Measurements from ENCODE around the gene BCAP31.
"Not testable (repeated sequence)": the region's sequence is repeated elsewhere in the genome, so short reads cannot be mapped to it uniquely, and the experiment has no call there.

Gene BCAP31

DNA sequence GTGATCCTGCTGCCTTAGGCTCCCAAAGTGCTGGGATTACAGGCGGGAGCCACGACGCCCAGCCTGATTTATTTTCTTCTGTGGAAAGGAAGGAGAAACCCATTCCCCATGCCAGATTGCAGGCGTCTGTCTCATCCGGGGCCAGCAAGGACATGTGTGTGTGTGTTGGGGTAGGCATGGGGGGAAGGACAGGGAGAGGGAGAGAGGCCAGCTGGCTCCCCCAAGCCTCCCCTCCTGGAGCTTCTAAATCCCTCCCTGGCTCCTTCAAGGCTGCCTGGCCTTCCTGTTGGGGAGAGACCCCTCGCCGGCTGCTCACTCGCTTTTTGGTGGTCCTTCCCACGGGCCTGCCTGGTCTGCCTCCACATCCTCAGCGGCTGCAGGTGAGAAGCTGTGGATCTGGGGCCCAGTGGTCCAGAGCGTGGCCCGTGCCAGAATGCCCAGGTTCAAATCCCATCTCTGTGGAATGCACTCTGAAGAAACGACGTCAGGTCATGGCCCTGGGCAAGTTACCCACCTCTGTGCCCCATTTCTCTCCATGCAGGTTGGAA lies 38.5 kb upstream of the BCAP31 start:
- DNase-seq (ENCODE audit: low spot score), result no peak

DNA sequence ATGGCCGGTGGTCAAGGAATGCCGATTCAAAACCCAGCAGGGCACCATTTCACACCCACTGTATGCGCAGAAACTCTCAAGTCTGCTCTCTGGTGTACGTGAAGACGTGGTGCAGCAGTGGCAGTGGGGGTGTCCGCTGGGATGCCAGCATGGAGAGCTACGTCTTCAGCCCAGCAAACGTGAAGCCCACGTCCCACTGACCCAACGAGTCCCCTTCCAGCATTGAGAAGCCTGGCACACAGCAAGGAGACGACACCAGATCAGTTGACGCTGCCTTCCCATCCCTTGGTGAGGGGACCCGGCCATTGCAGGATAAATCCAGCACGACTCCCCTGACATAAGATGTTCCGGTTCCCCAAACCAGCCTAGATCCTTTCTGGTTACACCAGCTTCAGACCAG lies 37.7 kb upstream of the BCAP31 start:
- DNase-seq (ENCODE audit: low spot score), result no peak

DNA sequence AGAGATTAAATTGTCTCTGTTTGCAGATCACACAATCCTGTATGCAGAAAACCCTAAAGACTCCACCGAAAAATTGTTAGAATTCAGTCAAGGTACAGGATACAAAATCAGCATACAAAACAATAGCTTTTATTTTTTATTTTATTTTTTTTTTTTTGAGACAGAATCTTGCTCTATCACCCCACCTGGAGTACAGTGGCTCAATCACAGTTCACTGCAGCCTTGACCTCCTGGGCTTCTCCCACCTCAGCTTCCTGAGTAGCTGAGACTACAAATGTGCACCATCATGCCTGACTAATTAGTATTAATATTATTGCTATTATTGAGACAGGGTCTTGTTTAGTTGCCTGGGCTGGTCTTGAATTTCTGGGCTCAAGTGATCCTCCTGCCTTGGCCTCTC lies 30.9 kb upstream of the BCAP31 start:
- DNase-seq (ENCODE audit: low spot score), result no peak

DNA sequence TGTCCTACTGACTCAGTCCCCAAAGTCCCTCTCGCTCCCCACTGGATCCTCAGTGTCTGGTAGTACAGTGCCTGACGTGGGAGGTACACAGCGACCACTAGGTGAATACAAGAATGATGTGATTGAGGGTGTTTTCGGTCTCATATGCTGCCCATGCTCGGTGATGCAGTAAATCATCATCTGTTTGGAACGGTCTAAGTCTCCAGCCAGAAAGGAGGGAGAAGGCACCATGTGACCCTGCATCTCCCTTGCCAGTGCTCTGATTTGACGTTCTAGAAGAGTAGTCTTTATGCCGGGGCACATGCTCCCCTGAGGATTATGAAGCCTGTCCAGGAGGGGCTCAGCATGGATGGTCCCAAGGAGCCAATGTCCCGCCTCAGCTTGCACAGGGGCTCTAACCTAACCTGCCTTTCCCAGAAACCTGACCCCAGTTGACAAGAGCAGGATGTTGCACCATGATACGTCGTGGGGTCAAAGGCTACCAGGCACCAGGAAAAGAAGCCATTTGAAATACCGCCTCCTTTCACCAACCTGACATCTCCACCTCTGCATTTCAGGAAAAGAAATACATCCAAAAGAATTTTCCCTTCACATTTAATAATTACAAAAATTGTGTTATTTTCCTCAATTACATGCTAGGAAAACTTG lies 26.1 kb upstream of the BCAP31 start:
- no peak for DNase-seq (ENCODE audit: low spot score)

DNA sequence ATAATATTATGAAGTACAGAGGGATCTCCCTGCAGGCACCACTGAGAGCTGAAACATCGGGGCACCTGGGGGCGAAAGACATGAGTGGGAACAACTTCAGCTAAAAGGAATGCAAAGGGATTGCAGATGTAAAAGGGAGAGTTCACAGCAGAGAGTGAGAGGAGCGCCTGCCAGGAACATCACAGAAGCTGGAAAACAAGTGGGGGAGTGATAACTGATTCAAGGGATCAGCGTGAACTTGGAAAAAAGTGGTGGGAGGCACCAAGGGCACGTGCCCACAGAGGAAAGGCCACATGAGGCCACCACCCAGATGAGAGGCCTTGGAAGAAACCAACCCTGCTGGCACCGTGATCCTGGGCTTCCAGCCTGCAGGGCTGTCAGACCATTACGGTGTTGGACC lies 24.8 kb upstream of the BCAP31 start:
- not testable (repeated sequence) for DNase-seq (ENCODE audit: low spot score)

DNA sequence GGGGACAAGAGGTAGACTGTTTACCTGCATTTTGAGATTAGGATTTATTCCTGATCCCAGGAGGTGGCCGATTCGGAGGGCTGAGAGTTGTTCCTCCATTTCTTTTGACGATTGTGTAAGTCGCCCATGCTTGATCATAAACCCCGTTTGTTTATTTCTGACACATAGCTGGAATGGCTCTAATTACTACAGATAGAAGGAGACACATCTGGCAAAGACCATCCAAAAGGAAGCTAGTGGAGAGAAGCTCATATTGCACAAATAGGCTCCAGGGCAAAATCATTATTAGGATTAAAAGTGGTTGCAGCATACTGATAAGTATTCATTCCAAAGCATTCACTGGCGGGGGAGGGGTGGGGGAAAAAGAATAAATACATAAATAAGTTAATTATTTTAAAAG lies 22.8 kb upstream of the BCAP31 start:
- DNase-seq (ENCODE audit: low spot score), result not testable (repeated sequence)

DNA sequence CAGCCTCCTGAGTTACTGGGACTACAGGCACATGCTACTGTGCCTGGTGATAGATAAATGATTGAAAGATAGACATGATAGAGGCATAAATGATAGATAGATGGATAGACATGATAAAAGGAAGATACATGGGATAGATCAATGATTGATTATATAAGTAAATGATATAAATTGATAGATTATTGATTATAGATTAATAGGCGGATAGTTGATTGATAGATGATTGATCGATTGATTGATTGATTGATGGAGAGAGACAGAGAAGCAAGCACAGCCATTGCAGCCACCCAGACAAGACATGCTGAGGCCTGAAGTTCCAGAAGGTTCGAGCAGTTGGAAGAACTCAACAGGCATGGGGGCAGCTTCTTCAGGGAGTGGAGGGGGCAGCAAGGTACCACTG lies 22.2 kb upstream of the BCAP31 start:
- DNase-seq (ENCODE audit: low spot score), result no peak

DNA sequence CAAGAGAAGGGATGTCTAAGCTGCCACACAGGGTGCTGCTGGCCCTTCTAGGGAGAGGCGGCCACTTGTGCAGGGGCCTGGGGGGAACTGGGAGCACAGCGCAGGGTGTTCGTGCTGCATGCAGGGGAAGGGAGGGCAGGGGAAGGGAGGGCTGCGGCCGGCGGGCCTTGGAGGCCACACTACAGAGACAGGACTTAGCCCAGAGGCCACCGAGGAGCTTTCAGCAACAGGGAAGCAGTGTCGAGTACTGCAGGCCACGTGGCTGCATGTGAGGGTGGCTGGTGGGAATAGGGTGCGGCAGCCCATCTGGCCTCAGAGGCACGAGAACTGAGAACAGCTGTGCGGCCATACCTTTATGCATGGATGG lies 20.9 kb upstream of the BCAP31 start:
- DNase-seq (ENCODE audit: low spot score), result not testable (repeated sequence)

DNA sequence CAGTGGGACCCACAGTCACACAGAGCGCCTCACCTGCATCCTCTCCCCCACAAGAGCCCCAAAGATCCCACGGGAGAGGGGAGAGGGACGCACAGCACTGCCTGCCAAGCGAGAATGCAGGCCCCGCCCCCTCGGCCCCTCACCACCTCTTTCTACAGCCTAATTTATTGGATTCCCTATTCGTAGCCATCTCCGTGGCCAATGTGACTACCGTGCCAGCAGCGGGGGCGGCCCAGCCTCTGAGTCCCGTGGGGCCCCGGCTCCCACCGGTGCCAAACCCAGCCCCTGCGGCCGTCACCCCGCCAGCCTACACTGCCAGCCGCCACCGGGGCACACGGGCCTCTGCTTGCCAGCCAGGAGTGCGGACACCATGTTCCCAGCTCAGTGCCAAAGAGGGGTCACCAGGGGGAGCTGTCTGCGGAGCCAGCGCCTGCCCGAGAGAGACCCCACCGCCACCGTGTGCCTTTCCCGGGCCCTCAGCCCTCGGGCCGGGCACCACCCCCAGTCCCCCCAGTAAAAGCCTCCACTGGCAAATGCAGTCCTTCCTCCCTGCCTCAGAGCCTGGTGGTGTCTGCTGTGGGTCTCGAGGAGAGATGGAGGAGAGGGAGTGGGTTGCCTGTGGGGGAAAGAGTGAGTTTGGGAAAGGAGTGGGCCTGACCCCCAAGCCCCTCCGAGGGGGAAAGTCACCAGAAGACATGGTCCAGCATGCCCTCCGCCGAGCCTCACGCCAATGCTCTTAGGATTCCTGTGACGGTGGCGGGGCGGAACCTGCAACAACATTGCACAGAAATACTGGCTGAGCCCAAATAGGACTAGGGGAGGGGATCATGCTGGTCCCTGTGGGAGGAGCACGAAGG lies 20.3 kb upstream of the BCAP31 start:
- DNase-seq (ENCODE audit: low spot score), result no peak

DNA sequence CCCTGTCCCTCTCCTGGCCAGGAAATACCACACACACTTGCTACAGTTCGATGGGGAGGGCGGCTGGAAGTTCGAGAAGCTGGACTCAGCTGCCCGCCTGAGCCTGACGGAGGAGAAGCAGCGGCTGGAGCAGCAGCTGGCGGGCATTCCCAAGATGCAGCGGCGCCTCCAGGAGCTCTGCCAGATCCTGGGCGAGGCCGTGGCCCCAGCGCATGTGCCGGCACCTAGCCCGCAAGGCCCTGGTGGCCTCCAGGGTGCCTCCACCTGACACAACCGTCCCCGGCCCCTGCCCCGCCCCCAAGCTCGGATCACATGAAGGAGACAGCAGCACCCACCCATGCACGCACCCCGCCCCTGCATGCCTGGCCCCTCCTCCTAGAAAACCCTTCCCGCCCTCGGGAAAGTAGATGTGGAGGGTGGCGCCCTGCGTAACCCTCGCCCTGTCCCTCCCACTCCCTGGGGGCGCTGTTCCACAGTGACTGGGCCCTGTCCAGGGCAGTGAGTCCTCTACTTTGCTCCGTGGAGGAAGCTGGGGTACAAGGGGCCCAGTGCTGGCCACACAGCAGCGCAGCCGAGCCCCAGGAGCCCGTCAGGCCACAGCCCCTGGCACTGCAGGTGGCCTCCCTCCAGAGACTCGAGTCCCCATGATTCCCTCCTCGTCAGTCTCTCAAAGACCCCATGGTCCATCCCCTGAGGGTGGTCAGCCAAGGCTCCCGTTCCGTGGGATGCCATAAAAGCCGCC lies 19.5 kb upstream of the BCAP31 start:
- not testable (repeated sequence) for DNase-seq (ENCODE audit: low spot score)

DNA sequence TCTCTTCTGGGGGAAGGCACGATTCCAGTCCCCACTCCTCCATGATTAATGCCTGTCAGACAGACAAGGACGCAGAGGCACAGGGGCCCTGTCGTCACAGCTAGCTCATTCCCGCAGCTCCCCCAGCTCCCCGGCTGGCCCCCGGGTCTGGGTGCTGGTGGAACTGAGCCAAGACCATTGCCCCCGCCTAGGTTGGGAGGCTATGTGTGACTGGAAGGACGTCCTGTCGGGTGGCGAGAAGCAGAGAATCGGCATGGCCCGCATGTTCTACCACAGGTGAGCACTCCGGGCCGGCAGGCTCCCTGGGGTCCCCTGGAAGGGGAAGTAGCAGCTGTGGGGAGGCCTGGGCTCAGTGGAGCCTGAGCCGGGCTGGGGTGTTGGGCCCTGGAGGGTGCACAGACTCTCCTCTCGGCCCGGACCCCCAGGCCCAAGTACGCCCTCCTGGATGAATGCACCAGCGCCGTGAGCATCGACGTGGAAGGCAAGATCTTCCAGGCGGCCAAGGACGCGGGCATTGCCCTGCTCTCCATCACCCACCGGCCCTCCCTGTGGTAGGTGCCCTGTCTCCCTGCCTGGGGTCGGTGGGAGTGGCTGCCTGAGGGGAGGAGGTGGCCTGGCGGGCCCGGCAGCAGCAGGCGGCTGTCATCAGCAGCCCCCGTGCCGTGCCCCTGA lies 18.7 kb upstream of the BCAP31 start:
- DNase-seq (ENCODE audit: low spot score), result not testable (repeated sequence)

DNA sequence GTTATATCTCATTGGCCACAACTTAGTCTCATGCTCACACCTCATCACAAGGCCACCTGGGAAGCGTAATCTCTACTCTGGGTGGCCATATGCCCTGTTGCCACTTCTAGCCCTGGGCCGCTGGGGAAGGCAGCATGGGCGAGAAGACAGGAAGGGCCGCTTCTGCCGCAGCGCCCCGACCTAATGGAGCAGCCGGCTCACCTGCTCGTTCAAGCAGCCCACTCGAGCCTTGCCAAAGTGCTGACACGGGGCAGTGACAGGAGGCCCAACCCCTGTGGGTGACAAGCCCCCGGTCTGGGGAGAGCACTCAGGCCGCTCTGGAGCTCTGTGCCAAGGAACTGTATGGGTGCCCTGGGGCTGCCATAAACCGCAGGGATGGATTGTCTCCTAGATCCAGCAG lies 17.9 kb upstream of the BCAP31 start:
- not testable (repeated sequence) for DNase-seq (ENCODE audit: low spot score)

DNA sequence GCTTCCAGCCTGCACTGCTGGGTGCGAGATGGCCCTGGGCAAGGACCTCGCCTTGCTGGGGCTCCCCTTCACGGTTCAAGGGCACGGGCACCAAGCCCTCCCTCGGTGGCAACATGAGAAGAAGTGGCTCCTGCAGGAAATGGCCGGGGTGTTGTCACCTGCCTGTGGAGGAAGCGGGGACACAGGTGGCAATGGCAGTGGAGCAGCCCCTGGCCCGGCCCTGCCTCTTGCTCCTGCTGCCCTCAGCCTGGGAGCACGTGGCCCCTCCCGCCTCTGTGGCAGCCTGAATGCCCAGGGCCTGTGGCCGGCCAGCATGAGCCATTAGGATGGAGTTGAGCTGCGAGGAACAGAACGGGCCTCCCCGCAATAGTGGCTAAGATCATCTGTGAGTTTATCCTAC lies 17.3 kb upstream of the BCAP31 start:
- DNase-seq (ENCODE audit: low spot score), result no peak

DNA sequence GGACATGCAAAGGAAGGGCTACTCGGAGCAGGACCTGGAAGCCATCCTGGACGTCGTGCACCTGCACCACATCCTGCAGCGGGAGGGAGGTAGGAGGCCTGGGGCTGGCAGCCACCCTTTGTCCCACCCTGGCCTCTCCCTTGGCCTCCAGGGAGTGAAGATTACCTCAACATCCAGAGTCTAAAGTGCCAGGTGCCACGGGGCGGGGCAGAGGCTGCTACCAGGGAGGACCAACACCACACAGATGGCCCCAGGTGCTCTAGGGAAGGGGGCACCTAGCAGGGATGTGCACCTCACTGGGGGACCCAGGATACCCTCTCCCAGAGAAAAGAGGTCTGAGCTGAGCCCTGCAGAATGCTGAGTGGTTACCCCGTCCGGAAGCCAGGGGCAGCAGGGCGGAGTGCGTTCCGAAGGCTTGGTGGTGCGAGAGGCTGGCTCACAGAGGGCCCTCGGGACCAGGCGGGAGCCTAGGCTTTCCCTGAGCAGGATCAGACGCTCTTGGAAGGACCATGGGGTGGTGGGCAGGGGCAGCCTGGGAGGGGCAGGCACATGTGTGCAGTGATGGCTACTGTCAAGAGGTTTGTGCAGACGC lies 16.5 kb upstream of the BCAP31 start:
- DNase-seq (ENCODE audit: low spot score), result no peak

DNA sequence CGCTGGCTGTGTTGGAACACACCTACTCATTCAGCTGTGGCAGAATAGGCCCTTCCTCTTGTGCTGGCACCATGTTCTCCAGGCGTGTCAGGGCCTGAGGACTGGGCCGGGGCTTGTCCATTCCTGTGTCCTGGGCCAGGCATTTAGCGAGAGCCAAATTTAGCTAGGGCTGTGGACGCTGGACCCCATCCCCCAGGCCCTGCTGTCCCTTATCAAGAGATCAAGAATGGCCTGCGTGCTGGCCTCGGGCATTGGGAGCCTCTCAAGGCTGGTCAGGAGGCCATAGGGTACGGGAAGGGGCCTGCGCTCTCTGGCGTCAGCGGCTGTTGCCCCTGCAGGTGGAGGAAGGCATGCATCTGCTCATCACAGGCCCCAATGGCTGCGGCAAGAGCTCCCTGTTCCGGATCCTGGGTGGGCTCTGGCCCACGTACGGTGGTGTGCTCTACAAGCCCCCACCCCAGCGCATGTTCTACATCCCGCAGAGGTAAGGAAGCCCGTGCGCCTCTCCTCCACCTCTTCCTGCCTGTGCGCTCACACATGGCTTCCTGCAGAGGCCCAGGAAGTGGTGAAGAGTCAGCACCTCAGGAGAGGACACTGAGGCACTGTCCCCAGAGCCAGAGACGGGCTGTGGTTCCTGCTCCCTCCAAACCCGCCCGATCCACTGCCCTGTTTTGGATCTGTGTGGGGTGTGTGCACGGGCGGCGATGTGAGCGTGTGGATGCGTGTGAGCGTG lies 15.7 kb upstream of the BCAP31 start:
- DNase-seq (ENCODE audit: low spot score), result no peak

DNA sequence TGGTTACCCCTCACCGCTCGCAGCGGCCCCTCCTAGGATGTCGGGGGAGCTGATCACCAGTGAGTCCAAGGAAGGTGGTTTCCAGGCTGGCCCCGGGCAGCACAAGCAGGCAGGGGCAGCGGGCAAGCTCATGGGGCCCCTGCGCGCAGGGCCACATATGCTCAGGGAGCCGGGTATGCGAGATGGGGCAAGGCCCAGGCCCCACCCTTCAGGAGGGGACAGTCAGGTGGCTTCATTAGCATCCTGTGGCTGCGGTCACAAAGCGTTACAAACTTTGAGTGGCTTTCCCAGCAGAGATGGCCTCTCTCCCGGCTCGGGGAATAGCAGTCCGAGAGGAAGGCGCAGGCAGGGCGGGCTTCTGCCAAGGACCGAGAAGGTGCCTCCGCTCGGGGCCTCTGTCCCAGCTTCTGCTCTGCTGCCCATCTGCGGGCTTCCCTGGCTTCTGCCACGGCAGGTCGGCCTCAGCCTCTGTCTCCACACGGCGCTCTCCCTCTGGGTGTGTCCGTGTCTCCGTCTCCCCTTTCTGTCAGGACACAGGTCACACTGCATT lies 13.9 kb upstream of the BCAP31 start:
- no peak for DNase-seq (ENCODE audit: low spot score)

DNA sequence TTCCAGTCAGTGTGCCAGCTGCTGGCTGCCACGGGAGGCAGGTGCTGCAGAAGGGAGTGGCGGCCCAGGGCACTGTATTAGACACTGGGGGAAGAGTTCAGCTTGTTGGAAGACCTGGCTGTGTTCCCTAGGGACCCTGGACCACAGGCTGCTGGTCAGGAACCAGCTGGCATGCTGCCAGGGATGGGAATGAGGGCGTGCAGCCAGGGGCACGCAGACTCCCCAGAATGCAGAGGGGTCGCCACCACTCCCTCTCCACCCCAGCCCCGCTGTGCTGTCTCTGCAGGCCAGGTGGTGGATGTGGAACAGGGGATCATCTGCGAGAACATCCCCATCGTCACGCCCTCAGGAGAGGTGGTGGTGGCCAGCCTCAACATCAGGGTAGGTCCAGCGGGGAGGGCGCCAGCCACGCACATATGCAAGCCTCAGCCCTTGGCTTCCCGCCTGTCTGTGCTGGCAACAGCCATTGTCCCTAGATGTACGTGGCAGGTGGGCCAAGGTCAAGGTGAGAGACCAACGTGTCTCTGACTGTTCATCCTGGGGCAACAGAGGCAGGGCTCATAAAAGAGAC lies 12.8 kb upstream of the BCAP31 start:
- DNase-seq (ENCODE audit: low spot score), result no peak

DNA sequence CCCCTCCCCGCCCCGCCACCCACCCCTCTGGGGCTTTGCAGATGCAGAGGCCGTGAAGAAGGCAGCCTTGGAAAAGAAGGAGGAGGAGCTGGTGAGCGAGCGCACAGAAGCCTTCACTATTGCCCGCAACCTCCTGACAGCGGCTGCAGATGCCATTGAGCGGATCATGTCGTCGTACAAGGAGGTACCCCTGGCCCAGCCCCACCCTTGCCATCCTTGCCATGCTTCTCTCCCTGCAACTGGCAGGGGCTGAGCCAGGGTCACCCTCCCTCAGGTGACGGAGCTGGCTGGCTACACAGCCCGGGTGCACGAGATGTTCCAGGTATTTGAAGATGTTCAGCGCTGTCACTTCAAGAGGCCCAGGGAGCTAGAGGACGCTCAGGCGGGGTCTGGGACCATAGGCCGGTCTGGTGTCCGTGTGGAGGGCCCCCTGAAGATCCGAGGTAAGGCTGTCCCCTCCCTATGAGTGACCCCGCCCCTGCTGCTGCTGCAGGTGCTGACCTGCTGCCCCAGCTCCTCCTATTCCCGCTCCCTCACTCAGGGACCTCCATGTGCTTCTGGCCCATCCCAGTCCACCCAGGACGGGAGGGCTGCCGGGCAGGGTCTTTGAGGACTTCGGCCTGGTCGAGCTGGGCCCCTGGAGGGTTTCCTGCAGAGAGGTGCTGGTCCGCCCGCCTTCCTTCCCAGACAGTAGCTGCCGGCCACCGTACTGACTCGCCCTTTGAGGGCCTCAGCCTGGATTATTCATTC lies 12.1 kb upstream of the BCAP31 start:
- DNase-seq (ENCODE audit: low spot score), result no peak

DNA sequence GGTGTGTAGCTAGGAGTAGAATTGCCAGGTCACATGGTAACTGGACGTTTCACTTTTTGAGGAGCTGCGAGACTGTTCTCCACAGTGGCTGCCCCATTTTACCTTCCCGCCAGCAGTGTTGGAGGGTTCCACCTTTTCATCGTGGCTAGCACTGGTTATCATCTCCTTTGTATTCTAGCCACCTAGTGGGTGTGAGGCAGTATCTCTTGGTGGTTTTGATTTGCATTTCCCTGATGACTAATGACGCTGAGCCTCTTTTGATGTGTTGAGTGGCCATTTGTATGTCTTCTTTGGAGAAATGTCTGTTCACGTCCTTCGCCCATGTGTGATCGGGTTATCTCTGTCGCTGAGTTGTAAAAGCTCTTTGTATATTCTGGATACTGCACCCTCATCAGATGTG lies 11.1 kb upstream of the BCAP31 start:
- no peak for DNase-seq (ENCODE audit: low spot score)

DNA sequence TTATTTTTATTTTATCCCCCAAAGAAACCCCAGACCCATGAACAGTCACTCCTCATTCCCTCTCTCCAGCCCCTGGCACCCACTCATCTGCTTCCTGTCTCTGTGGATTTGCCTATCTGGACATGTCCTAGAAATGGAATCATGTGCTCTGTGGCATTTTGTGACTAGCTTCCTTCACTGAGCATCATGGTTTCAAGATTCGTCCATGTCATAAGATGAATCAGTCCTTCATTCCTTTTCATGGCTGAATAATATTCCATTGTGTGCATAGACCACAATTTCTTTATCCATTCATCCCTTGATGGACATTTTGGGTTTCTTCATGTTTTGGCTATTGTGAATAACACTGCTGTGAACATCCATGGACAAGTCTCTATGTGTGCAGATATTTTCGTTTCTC lies 10.7 kb upstream of the BCAP31 start:
- DNase-seq (ENCODE audit: low spot score), result no peak
